Hematopoietic multipotent progenitor cell treated with erythropoietin and hydrocortisone succinate and interleukin-3 and kit ligand, for 17 days (in vitro differentiated cells): Measurements from ENCODE around the gene APLP2.
"Not testable (repeated sequence)": the region's sequence is repeated elsewhere in the genome, so short reads cannot be mapped to it uniquely, and the experiment has no call there.

ENCODE experiments used
- DNase-seq: peaks from one replicate; pipeline ENCODE4 v3.0.0-alpha.2; 2015; ENCODE audit warnings: low spot score

Gene APLP2

DNA sequence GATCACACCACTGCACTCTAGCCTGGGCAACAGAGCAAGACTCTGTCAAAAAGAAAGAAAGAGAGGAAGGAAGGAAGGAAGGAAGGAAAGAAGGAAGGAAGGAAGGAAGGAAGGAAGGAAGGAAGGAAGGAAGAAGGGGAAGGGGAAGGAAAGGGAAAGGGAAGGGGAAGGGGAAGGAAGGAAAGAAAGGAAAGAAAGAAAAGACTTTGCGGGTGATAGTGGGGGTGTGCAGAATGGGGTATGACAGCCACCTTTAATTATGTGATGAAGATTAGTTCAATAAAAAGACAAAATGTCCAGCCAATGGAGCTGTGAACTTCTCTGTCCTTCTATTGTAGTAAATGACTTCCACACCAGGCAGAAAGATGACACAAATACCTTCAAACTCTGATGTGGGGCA lies 8.7 kb upstream of the APLP2 start:
- no peak for DNase-seq

DNA sequence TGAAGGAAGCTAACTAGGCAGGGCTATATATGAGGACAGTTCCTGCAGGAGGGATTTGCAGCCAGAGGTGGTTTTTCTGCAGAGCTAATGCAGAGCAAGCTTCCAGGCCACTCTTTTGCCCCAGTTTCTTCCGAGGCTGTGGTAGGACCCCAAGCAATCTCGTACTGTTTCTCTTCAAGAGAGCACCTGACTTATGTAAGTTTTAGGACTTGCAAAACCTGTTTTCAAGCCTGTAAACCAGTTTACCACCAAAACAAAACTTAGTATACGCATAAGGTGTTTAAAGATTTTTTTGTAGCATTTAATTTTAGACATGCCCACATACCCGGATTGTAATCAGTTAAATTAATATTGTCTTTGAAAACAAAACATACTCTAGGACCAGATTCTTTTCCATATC lies 7.7 kb upstream of the APLP2 start:
- no peak for DNase-seq

DNA sequence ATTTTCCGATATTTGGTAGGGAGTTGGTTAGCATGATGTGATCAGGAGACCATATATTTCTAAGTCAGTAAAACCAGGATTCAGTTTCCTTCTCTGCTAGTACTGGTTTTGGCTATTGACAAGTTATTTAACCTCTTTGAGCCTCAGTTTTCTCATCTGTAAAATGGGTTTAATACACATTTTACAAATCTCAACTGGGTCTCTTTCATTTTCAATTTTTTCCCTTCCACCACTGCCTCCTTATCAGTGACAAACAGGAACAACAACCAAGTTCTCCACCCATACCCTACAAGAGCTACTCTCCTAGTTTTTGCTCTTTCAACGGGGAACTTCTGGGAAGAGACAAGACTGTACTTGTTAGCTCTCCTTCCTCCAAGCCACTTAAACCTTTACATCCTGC lies 6.2 kb upstream of the APLP2 start:
- DNase-seq: peak; percentile 69

GRCh38 chr11:130064596-130064995 lies 5.1 kb upstream of the APLP2 start:
- DNase-seq: no peak

GRCh38 chr11:130066338-130066737 lies 3.4 kb upstream of the APLP2 start:
- no peak for DNase-seq

GRCh38 chr11:130068546-130068985 lies 1.1 kb upstream of the APLP2 start:
- no peak for DNase-seq

DNA sequence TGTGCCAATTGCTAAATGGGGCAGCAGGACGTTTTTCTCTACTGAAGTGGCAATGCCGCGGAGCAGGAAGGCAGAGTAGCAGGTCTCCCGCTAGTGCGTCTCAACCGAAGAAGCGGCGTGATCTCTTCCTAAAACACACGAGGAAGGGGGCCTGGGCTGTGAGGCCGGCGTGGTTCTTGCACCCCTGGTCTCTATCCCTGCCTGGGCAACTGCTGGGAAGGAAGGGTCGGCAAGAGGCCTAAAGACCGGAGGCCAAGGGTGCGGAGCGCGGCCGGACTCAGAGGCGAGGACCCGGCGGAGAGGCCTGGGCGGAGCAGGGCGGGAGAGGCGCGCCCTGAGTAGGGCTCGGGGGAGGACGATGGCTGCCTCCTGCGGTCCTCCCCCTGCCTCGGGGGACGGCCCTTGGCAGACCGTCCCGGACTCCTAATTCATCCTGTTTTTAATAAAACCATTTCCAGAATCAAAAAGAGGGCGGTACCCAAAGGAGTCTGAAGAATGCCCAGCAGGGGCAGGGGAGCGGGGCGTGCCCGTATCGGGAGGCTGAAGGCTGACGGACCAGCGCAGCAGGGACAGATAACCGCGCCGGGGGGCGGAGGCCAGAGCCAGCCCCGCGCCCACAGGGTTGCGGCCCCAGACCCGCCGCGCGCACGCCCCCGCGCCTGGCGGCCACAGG lies 572 bp upstream of the APLP2 start:
- peak; percentile 88 for DNase-seq

DNA sequence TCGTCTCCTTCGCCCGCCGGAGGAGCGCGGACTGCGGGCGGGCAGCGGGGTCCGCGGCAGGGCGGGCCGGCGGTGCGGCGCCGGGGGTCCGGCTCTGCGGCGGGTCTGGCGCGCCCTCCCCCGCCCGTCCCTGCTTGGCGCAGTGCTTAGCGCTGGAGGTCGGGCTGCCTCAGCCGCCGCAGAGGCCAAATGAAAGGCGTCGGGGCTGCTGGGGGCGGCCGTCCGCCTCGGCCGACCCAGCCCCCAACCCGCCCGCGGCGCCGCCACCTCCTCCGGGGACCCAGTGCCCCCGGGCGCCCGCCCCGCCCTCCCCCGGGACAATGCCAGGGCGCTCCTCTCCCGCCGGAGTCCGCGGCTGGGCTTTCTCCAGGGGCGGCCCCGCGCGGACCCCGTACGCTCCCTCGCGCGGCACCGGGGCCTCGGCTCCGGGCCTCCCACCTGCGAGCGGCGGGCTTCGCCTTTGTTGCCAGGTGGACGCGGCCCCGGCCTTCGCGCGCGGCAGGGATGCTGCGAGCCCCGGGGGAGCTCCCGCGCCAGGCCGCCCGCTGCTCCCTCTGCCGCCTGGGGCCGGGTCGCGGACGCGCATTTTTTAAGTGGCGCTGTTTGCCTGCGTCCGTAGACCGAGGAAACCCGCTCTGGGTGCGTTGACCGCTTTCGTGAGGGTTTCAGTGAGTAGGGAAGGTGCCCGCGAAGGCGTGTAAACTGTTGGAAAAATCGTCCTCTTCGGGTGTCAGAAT lies 583 bp downstream of the APLP2 start:
- peak; percentile 67 for DNase-seq

DNA sequence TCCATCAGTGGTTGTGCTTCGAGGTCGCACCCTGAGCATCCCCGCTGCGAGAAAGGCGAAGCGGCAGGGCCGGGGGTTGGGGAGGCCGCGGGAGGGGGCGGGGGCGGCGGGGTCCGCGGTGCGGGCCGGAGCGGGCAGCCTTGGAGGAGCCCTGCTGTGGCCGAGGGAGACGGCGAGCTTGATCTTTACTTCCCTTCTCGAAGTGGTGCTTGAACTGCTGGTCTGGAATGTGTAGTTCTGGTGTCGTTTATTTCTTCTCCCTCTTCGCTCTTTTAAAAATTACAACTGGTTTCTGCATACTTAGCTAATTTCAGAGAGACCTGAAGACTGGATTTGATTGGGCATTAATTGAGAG lies 1.1 kb downstream of the APLP2 start:
- peak; percentile 48 for DNase-seq

GRCh38 chr11:130071211-130071712 lies 1.6 kb downstream of the APLP2 start:
- DNase-seq: peak; percentile 62

GRCh38 chr11:130074736-130075135 lies 5.0 kb downstream of the APLP2 start:
- DNase-seq: no peak

DNA sequence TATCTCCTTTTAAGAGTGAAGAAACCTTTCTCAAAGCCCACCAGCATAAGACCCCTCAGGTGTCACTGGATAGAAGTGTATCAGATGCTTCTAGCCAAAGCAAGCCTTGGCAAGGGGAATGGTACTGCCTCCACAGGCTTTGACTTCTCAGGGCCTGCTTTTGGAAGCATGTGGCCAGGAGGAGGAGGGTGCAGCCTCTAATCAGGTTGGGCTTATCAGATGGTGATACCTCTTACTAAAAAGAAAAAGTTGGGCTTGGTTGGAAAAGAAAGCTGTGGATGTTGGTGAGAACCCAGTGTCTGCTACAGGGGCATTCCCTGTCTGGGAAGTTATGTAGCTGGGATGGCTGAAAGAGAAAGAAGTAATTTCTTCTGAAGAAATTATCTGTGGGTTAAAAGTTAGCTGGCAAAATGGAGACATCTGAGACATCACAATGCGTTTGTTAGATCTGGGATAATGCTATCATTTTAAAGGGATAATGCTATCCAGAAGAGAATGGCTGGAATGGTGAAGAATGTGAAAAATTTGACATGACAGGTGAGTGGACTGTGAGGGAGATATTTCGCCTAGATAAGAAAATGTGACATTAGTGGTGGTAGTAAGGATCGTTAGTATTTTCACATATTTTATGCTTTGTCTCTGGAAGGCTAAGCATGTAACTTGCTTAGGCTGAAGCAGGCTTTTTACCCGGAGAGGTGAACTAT lies 7.2 kb downstream of the APLP2 start:
- DNase-seq: peak; percentile 51

- DNase-seq: peak; percentile 80
Observed at GRCh38 chr11:130077671-130078070, 8.0 kb downstream of the APLP2 start.

DNA sequence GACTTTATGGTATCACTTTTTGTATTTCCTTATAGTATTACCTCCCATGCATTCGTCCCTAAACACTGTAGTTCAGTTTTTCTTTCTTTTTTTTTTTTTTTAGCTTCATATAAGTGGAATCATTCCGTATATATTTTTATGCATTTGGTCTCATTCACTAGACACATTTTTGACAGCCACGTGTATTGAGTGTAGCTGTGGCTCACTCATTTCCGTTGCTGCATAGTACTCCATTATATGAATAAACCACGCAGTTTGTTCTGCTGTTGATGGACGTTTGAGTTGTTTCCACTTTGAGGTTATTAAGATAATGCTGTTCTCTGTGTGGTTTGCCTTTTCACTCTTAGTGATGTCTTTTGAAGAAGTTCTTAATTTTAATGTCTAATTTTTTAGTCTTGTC lies 8.4 kb downstream of the APLP2 start:
- no peak for DNase-seq

DNA sequence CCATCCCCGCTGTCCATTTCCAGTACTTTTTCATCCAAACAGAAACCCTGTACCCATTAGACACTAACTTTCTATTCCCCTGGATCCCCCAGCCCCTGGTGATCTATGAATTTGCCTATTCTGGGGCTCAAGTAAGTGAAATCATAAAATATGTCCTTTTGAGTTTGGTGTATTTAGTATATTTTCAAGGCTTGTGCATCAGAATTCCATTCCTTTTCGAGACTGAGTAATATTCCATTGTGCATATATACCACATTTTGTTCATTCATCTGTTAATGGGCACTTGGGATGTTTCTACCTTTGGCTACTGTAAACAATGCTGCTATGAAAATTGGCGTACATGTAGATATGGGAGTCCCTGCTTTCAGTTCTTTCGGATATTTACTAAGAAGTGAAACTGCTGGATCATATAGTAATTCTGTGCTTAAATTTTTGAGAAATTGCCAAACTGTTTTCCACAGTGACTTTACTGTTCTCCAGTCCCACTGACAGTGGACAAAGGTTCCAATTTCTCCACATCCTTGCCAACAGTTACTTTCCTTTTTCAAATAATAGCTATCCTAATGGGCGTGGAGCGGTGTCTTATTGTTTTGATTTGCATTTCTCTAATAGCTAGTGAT lies 16.1 kb downstream of the APLP2 start:
- DNase-seq: no peak

DNA sequence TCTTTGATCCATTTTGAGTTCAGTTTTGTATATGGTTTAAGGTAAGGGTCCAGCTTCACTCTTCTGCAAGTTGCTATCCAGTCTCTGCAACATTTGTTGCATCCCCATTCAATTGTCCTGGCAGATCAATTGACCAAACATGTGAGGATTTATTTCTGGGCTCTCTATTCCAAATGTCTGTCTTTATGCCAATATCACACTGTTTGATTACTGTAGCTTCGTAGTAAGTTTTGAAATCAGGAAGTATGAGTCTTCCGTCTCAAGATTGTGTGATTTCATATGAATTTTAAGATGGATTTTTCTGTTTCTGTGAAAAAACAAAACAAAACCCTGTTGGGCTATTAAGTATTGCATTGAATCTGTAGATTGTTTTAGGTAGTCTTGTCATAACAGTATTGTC lies 17.0 kb downstream of the APLP2 start:
- DNase-seq: no peak

- DNase-seq: peak; percentile 41
Observed at GRCh38 chr11:130087294-130087926, 17.7 kb downstream of the APLP2 start.

- peak; percentile 18 for DNase-seq
Observed at GRCh38 chr11:130088217-130088616, 18.5 kb downstream of the APLP2 start.

- peak; percentile 18 for DNase-seq
Observed at GRCh38 chr11:130088919-130089673, 19.4 kb downstream of the APLP2 start.

- peak; percentile 35 for DNase-seq
Observed at GRCh38 chr11:130089674-130090073, 20.0 kb downstream of the APLP2 start.

- not testable (repeated sequence) for DNase-seq
Observed at GRCh38 chr11:130090517-130090916, 20.8 kb downstream of the APLP2 start.
